GM18505 (cell line): ENCODE results near the gene STH.

ENCODE experiments used
- ATAC-seq: cut with Tn5 transposase; IDR thresholded peaks from one replicate; pipeline ENCODE4 v1.9.1; 2021; ENCODE audit not compliant: unreplicated experiment
- POLR2A ChIP-seq: IDR thresholded peaks from 4 replicates; pipeline ENCODE4 v1.6.1; 2011; ENCODE audit warnings: borderline replicate concordance; ENCODE audit not compliant: insufficient read depth, insufficient read length; ENCODE audit errors: extremely low read depth

STH gene

DNA sequence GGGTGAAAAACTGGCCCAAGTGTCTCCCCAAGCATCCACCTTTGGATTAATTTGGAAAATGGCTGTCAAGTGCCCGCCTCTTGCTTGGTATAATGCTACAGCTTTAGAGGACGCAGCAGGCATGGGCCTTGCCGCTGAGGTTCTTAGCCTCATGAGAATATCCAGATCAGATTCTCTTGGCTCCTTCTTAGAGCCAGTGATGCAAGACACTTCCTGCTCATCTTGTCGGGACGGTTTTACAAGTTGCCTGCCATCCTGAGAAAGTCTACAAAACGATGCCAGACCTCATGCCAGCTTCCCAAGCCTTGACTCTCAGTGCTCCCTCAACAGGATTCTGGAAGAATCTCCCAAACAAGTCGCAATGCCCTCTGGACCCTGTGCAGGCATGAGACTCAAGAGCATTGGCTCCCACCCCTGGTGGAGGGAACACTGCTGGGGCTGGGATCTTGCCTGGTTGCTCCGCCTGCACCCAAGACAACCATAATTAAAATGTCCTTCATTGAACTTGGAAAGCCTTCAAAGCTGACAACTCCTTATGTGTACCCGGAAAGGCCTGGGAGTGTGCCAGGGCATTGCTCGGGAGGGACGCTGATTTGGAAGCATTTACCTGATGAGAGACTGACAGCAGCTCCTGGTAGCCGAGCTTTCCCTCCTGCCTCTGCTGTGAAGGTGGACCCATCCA lies 25.8 kb upstream of the STH start:
- no peak for ATAC-seq
- no peak for TF ChIP-seq POLR2A

DNA sequence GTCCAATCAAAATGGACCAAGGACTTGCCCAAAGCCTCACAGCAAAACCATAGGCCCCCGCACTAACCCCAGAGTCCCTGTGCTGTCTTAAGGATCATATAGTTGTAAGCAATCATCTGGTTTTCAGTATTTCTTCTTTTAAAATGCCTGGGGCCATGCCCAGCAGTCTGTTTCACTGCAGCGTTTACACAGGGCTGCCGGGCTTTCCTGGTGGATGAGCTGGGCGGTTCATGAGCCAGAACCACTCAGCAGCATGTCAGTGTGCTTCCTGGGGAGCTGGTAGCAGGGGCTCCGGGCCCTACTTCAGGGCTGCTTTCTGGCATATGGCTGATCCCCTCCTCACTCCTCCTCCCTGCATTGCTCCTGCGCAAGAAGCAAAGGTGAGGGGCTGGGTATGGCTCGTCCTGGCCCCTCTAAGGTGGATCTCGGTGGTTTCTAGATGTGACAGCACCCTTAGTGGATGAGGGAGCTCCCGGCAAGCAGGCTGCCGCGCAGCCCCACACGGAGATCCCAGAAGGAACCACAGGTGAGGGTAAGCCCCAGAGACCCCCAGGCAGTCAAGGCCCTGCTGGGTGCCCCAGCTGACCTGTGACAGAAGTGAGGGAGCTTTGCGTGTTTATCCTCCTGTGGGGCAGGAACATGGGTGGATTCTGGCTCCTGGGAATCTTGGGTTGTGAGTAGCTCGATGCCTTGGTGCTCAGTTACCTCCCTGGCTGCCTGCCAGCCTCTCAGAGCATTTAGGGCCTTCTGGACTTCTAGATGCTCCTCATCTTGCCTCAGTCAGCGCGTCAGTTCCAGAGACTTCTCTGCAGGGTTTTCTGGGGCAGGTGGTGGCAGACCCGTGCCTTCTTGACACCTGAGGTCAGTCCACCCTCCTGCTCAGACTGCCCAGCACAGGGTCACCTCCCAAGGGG lies 24.8 kb upstream of the STH start:
- ATAC-seq, result no peak
- TF ChIP-seq POLR2A, result no peak

DNA sequence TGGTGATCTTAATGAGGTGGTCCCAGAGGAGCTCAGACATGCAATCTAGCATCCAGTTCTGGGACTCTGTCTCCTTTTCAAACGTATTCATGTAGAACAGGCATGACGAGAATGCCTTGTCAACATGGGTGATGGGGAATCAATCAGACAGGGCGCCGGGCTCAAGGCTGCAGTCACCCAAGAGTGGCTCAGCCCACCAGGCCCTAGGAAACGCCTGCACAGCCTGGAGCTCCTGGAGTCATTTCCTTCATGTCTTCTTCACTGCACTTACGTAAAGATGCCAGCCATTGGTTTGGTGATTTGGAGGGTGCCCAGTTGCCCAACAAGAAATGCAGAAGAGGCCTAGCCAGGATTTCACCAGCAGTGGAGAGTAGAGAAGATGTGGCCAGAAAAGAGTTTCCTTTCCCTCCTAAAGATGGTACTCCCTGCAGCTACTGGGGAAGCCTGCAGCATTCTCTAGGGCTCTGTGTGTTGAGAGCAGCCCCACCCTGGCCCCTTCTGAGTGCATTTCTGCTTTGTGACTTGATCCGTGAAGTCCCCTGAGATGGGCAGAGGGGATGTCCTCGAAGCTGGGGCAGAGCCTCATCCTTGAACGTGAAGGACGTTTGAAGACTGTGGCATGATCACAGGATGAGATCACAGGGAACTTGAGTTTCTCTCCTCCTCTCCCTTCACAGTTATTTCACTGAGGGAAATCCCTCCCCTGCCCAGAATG lies 24.0 kb upstream of the STH start:
- TF ChIP-seq POLR2A, result no peak
- ATAC-seq, result no peak

DNA sequence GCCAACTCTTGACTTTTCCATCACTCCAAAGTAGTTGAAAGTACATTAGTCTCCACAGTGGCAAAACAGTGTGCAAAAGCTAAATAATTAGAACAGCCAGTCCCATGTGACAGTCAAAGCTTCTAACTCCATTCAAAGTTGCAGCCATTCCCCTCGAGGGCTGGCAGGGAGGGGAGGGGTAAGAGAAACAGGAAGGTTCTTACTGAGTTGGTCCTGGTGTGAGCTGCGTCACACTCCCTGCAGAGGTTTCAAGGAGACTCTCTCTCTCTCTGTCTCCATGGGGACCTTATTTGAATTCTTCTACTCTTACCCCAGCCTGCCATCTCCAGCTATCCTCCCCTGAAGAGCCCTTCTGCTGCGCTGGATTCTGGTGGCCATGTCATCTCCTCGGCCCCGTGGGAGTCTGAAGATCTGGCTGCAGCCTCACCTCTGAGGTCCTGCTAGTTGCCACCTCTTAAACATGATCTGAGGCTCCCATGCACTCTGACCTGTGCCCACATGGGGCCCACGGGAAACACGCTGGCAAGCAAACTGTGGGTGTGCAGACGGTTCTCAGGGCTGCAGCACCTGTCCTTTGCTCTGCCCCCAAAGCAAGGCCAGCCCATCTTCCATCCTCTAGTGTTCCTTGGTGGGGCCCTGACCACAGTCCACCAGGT lies 23.3 kb upstream of the STH start:
- ATAC-seq, result no peak
- no peak for TF ChIP-seq POLR2A

DNA sequence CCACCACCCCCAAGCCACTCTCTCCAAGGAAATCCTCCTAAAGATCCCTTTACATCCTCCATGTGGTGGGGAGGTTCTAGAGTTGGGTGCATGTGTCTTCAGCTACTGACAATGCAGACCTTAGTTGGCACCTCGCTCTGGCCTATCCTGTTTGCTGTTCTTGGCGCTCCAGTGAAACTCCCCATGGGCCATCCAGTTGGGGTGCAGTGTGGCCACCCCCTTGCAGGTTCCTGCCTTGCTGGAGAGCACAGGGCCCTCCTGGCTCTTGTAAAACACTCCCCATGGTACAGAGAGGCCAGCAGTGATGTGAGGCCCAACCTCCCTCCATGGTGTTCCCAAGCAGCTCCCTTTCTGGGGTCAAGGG lies 22.7 kb upstream of the STH start:
- ATAC-seq, result no peak
- no peak for TF ChIP-seq POLR2A

DNA sequence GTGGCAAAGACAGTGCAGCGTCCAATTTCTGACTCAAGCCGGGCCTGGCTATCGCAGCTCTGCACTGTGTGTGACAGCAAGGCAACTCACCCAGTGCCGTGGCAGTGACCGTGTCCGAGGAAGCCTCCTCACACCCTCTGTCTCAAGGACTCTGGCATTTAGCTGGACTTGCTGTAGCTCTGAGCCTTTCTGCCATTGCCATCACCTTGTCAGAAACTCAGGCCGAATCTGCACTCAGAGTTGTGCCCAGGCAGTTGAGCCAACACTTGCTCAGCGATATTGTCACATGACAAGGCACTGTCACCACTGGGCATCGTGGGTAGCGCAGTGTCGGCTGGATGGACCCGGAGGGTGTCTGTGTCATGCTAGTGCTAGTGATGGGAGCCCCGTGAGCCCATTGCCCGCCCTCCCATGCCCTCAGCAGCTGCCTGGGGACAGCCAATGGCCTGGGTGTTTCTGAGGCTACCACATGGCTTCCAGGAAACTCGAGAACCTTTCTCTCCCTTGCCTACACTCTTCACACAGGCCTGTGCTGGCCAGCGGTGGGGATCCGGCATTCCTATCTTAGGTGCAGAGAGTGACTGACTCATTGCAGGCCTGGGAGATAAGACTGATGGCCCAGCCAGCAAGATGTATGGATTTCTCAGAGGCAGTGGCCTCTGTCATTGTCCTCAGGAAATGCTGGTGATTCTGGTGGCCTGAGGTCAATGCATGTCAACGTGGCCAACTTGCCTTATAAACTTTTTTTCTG lies 22.1 kb upstream of the STH start:
- ATAC-seq, result no peak
- TF ChIP-seq POLR2A, result no peak

DNA sequence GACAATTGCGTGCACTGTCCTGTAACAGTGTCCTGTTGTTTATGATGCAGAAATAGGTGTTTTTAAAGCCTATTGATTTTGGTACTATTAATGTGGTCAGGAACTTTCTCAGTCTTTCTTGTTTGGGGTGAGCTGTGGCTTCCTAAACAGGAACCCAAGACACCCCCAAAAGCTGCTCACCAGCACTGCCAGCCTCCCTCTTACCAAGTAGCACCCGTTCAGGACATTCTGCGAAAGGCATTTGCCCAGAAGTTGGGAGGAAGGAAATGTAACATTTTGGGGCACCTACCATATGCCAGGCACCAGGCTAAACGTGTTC lies 21.6 kb upstream of the STH start:
- ATAC-seq, result no peak
- no peak for TF ChIP-seq POLR2A

DNA sequence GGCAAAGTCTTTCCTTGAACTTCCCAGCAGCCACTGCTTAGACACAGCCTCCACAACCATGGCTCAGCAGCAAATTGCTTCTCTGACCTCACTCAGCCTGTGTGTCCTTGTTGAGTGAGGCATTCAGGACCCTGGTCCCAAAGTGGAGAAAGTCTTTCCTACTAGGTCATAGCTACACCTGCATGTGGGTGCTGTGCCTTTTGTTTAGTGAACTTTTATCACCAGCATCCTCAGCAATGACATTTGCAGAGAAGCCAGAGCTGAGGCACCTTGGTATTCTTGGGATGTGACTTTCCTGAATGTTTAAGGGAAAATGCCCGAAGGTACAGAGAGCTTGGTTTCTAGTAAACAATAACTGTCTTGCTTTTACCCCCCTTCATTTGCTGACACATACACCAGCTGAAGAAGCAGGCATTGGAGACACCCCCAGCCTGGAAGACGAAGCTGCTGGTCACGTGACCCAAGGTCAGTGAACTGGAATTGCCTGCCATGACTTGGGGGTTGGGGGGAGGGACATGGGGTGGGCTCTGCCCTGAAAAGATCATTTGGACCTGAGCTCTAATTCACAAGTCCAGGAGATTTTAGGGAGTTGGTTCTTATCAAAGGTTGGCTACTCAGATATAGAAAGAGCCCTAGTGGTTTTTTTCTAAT lies 20.9 kb upstream of the STH start:
- TF ChIP-seq POLR2A, result no peak
- no peak for ATAC-seq

DNA sequence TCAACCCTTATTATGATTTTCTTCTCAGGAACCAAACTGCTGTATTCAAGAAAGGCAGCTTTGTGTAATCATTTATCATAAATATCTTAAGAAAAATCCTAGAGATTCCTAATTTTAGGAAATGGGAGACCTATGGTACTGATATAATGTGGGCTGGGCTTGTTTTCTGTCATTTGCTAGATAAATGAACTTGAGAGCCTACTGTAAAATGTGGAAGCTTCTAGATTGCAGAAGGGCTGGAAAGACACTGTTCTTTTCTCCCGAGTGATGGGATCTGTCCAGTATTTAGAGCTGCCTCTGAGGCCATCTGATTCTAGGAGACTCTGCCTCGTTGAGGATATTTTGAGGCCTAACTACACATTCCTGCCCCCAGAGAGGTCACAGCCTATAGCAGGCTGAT lies 19.9 kb upstream of the STH start:
- no peak for ATAC-seq

DNA sequence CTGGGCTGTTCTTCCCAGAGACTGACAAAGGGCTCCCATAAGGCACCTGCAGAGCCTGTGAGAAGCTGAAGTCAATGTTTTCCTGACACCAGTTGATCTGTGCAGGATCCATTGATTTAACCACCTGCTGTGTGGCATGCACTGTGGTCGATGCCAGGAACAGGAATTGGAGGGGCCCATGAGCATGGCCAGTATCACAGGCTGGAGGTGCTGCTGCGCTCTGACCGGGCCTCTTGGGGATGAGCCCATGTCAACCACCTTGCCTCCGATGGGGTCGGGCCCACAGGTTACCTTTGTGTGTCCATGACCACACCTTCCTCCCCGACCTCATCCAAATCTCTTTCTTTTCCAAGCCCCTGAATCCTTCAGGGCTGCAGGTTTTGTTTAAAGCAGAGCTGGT lies 18.2 kb upstream of the STH start:
- ATAC-seq, result no peak
- TF ChIP-seq POLR2A, result no peak

More for the DNA sequence above, 19.9 kb upstream of the STH start:
- no peak for TF ChIP-seq POLR2A

DNA sequence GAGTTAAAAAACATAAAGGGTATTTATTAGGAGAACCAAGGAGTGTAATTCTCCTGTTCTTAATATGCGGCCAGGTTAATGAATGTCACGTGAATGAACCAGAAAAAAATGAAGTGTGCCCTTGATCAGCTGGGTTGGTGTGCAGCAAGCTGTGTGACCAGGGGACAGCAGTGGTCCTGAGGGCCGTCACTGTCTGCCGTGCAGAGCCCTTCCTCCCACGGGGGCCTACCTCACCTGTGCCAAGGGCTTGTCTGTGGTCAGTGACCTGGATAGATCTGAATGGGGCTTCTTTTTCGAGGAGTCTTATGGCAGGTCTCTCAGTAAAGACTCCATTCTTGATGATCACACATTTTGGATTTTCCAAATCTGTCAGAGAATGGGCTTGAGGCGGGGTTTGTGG lies 17.7 kb upstream of the STH start:
- TF ChIP-seq POLR2A, result no peak

More for the DNA sequence above, 17.7 kb upstream of the STH start:
- no peak for ATAC-seq
